Glomerular endothelial cell (primary cell): ENCODE data around the gene STK24. TPM values are rescaled to one million over a fixed set of nuclear protein-coding genes. Genes with fewer than 3 reads are reported as not detected.
"Not testable (repeated sequence)": the region's sequence is repeated elsewhere in the genome, so short reads cannot be mapped to it uniquely, and the experiment has no call there.

Experiments
- DNase-seq: peaks from one replicate; pipeline ENCODE4 v3.0.0-alpha.2; 2011; ENCODE audit warnings: low read depth, low spot score; ENCODE audit errors: extremely low read depth
- total RNA-seq: library from RNA; depleted of rRNA; stranded (reverse); fragments of >200 nt; gene quantifications from 2 replicates; pipeline ENCODE4 v1.2.3, GENCODE V29; 2015

Gene STK24
- total RNA-seq, 1 donor from 2014 or later = 84.1 TPM

DNA sequence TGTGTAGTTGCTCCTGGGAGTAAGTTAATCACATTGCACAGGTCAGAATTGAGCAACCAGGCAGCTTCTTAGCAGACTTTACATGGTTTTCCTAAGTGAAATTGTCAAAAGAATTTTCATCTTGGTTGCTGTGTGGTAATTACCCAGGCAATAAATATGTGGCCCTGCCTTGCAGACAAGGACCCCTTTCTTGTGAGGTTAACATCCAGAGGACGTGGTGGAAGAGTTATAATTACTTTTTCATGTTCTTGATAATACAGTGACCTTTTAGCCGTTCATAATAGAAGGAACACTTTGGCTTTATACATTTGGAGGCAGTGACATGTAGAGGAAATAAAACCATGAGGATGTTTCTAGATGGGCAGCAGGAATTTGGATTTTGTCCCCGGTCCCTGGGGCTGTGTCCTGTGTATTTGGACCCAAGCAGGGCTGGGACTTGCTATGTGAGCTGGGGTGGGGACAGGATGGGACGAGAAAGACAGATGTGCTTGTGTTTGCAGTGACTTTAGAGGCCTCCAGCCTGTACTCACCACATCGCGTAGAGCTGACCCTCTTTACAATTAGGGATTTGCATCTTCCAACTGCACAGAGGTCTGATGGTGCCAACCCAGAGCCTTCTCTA, 156.2 kb downstream of the STK24 start:
- DNase-seq = no peak

DNA sequence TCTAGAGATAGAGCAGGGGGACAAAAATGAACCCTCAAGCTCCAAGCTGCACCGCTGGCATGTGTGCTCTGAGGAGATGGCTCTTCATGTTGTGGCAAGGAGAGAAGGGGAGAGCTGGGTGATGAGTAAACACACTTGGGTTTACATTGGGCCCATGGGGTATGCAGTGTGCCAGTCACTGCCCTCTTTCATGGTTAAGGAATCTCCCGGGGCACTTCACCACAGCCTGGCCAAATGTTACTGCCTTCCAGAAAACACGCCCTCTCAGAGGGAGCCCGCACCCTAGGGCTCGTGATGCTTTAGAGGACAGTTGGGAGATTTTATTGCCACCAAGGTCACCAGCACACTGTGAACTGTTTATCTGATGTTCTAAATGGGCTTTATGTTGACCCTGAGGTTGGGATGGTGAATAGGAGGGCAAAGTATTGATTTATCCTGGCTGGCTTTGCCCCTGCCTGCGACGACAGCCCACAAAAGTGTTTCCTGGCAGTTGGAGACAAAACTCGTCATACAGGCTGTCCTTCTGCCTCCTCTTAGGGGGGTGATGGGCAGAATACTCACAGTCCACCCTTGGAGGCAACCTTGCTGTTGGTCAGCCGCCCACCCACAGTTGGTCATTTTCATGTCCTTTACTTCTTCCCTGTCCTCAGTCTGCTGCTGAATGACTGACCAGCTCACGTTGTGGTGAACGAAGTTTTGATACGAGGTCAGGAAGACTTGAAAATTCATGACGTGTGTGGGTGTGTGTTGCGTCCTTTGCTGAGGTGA, 156.9 kb downstream of the STK24 start:
- no peak for DNase-seq

DNA sequence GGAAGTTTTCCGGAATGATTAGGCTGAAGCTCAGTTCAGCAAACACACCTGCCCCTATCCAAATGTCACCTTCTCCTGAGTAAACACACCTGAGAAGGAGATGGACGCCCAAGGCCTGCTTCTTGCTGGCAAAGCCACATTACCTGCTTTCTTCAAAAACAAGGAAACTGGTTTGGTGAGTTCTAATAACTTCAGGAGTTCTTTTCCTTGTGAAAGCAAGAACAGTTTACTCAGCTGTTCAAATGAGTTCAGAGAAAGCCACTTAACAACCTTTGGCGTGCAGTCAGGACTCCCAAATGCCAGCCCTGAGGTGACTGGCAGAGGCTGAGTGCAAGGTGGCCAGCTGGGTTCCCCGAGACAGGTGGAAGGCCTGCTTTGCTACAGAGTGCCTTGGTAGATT, 160.5 kb downstream of the STK24 start:
- no peak for DNase-seq

DNA sequence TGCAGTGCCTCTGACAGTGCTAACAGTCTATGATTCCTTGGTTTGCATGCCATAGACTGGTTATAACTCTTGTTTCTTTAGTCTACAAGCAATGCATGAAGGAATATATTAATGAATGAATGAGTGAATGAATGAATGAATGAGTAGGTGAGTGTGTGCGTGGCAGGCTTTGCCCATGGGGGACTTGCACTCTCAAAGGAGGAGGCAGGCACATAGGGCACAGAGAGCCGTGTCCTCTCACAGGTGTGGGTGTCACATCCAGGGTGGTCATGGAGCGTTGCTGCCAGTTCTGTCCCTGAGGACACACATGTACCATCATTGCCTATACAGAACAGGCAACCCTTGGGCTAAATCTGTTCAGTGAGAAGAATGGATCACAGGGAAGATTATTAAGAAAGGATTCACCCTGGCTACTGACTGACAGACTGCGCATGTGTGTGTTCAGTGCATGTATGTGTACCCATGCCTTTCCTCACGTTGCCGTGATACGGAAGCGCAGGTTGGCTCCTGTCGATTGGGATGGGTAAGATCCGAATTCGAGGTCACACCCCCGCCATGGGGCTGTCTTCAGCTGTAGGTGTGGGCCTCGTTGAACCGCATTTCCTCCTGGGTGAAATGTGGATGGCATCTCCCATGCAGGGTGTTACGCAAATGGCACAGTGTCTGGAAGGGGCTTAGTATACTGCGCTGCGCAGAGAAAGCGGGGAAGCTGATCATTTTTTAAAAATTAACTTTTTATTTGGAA, 161.4 kb downstream of the STK24 start:
- DNase-seq = no peak

DNA sequence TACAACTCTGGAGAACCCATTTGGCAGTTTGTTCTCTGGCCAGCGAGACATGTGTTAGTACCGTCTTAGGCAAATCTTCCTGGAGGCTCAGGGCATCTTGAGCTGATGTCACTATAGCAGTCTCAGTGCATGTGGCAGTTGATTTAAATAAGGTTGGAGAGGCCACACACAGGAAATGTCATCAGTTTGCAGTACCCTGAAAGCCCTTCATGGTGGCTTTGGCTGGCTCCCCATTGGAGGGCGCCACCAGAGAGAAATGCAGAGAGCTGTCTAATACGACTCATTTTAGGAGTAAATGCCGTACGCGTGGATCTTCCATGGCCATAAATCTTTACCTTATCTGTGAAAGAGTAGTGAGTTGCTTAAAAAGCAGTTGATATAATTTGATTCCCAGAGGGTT, 163.1 kb downstream of the STK24 start:
- DNase-seq = no peak

DNA sequence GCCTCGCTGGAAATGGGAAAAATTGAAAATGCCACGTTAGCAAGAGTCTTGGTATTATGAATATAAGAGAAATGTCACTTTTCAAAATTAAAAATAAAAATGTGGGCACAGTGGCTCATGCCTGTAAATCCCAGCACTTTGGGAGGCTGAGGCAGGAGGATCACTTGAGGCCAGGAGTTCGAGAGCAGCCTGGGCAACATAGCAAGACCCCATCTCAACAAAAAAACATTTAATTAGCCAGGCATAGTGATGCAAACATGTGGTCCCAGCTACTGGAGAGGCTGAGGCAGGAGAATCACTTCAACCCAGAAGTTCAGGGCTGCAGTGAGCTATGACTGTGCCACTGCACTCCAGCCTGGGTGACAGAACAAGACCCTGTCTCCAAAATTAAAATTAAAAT, 163.6 kb downstream of the STK24 start:
- not testable (repeated sequence) for DNase-seq

DNA sequence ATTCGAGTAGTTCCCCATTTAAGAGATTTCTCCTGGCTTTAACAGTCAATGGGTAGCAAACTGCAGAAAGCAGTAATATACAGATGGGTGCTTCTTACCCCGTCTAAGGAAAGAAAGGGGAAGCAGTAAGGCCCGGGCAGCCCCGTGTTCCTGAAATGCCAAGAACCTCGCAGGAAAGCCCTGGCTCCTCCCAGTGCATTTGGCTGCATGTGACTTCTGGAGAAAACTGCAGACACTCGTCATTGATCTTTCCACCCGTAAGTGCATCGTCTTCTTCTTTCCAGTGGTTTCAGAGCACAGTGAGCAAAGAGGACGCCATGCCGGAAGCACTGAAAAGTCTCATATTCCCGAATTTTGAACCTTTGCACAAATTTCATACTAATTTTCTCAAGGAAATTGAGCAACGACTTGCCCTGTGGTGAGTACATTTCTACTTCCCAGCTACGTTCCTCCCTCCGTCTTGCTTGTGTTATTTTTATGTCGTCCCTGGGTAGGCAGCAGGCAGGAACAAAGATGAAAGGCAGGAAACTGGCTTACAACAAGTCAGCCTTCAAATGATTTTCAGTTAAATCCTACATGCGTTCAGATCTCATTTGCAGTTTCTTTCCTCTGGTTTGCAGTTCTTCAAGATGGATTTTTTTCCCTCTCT, 165.2 kb downstream of the STK24 start:
- no peak for DNase-seq

DNA sequence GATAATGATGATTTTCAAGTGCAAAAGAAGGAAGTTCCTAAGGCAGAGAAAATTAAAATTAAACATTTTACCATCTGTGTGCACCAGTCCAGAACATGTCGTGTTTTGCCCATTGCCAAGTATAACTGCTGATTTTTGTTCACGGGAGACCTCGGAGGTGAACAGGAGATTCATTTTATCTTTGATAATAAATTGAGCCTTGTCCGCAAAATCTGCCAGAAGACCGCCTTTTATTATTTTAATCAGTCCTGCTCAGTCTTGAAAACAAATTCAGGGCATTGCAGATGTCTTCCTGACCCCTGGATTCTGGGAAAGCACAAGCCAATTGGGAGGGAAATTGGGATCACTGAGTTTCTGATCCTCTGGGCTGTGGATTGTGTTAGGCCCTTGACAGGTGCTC, 165.9 kb downstream of the STK24 start:
- DNase-seq = no peak

DNA sequence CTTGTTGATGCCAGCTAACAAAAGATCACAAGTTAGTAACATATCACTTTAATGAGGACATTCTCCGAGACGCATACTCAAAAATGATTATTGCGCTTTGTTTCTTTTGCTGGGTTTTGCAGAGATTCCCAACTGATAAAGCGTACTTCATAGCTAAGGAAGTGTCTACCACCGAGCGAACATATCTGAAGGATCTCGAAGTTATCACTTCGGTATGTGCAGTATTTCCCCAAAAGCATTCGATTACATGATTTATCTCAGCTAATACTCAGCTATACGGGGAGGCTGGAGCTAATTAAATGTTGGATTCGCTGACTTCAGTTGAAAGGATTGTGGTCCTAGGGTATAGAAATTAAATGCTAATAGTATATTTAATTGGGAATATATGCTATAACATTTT, 166.3 kb downstream of the STK24 start:
- DNase-seq = no peak

DNA sequence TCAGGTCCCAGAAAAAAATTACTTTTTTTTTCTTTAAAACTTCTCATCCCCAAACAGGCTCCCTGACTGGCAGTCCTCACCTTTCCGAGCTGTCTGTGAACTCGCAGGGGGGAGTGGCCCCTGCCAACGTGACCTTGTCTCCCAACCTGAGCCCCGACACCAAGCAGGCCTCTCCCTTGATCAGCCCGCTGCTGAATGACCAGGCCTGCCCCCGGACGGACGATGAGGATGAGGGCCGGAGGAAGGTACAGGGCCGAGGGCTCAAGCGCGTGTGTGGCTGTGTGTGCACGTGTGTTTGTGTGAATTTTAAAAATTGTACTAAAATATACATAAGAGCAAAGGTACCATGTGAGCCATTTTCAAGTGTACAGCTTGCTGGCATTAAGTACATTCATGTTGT, 167.6 kb downstream of the STK24 start:
- DNase-seq = no peak

DNA sequence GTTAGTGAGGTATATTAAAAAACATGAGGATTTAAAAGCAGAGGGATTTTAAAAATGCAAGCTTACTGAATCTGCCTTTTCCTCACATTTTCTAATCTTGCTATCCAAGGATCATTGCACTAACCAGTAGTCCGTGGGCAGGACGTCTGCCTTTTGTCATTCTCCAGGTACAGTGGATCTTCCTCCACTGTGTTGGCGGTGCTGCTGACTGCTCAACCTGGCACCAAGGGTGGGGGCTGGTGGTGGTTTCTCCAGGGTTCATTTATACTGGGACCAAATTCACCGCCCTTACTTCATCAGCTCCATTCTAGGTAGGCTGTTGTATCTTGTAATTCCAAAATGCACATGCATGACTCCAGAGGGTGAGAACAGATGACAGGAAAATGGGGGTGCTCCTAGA, 169.3 kb downstream of the STK24 start:
- DNase-seq = no peak

DNA sequence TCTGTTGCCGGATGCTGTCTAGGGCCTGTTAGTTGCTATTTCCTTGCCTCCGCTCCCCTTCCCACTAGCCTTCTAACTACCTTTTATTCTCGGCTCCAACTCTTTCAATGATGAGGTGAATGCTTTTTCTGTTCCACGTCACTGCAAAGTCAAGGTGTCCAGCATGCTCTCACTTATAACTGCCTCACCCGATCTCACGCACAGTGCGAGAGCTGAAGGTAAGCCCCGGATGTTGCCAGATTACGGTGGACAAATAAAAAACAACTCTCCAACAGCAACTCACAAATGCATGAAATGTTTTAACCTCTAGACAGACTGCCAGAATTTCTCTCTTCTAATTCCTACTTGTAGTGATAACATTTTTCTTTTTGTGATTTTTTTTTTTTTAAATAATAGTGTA, 169.9 kb downstream of the STK24 start:
- DNase-seq = no peak

DNA sequence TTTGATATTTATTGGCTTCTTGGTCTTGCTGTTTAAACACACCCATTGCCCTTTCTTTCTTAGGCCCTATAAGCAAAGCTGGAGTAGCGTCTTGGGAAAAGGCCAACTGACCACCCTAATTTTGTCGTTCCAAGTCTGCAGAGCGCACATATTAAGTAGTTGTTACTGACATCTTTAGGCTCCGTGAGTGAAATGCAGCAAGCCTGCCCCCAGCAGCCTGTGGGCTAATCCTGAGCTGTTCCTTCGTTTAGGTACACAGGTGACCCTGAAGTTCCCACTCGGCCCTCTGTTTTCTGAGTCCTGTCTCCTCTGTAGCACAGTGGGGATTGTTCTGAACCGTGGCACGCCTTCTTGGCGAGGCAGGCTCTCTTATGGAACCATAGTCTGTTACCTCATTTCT, 170.5 kb downstream of the STK24 start:
- DNase-seq = no peak

DNA sequence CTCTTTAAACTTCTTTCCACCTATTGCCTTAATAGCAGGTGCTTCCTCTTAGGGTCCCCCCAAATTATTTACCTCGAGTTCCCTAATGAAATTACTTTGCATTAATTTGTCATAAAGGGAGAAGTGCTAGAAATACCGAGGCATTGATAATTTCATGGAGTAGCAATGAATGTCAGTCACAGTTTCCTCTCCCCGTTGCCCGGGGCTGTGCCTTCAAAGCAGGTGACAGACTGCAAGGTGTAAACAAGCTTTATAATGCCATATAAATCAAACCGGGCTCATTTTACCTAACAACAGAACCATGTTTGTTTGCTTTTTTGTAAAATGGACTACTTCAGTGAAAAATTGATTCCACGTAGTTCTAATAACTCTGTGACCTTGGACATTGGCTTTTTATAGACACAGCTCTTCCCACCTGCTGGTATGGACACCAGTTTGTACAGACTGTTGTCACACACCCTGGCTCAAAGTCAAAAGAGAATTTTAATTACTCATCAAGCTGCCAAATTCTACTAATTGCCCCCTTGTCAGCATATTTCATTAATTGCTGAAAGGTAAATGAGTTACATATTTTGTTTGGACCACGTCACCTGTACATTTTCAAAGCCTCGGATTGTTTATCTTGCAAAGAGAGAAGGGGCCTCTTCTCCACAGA, 171.1 kb downstream of the STK24 start:
- DNase-seq = no peak

DNA sequence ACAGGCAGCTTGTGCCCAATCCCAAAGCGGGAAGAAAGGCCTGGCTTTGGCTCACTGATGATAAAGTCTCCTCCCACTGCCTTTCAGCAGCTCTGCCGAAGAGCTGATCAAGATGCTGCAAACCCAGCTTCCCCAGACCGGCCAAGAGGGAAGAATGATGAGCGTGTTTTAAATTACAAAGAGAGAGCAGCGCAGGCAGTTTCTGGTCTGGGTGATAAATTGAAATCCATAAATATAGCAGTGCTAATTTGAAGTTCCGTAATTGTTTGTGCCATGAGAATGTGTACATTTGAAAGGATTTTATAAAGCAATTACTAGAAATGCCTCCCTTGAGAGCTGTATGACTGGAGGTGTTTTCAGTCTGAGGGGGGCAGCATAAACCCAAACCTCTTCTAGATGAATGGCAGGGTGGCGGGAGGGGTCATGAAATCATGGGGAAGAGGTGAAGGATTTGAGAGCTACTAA, 171.8 kb downstream of the STK24 start:
- no peak for DNase-seq

DNA sequence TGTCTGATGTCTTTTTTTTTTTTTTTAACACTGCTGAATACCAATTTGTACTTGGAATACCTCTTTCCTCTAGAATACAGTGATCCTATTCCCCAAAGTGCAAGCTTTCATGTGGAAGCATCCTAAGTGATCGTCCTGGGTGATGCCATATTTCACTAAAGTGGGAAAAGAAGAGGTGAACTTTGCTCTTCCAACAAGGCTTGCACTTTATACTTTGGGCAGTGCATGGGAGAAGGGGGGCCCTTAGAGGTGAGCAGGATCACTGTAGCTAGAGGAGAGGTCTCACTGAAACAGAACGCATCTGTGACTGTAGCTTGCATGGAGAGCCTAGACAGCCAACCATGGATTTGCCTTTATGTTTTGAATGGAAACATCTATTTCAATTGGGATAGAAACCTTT, 173.8 kb downstream of the STK24 start:
- DNase-seq = no peak

DNA sequence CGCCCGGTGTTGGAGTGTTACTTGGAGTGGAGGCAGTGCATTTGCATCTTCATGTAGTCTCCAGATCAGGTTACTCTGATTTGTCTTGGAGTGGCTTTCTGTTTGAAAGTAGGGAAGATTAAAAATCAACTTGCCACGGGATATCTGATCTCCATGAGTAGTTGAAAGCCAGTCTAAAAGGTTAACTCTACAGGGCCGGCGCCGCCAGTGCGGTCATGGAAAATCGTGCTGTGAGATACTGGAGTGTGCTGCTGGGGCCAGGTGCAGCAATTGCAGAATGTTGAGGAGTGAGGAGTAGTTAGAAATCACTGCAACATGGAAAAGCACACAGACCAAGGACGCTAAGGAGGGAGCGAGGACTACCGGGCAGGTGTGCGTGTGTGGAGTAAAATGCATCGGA, 175.0 kb downstream of the STK24 start:
- no peak for DNase-seq

DNA sequence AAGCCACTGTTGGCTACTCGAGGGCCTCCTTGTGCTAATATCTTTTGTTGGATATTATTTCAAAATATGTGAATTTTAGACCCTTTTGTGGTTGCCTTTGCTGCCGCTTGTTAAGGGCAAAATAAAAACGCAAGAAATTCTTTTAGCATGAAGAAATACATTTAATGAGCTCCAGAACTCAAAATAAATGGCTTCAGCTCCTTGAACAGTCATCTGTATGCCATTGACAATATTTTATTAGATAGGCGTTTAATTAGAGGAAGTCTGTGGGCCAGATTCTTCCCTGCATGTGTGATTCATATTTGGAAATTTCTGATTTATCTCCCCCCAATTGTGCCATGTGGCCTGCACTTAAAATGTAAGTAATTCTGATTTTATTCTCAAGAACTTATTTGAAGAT, 177.2 kb downstream of the STK24 start:
- DNase-seq = no peak

DNA sequence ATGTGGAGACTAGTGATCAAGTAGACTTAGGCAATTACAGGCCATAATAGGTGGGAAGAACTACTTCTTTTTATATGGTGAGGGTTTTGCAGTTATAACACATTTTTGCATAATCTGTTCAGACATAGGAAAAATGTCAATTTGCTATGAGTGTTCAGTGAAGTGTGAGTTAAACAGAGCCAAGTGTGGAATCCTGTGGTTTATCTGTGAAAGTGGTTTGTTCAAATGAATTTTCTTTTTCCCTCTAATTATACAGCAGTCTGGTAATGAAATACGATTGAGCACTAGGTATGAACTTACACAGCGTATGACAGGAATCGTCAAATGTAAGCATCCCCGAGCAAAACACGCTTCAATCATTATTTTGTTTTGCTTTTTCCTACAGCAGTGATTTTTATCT, 178.3 kb downstream of the STK24 start:
- no peak for DNase-seq

DNA sequence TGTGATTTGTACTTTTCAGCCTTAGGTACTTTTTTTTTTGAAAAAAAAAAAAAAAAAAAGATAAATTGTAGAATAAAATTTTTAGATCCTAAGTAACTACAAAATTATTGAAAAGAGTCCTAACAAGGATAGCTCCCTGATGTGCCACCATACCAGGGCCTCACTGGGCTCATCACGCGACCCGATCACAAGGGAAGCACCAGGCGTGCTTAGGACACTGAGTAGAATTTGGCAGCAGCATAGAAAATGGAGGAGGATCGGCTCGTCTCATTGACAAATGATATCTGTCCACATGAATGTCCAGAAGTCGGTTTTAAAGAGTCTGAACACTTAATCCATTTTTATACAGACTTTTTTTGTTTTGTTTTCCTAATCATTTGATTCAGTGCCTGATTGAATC, 179.0 kb downstream of the STK24 start:
- no peak for DNase-seq

DNA sequence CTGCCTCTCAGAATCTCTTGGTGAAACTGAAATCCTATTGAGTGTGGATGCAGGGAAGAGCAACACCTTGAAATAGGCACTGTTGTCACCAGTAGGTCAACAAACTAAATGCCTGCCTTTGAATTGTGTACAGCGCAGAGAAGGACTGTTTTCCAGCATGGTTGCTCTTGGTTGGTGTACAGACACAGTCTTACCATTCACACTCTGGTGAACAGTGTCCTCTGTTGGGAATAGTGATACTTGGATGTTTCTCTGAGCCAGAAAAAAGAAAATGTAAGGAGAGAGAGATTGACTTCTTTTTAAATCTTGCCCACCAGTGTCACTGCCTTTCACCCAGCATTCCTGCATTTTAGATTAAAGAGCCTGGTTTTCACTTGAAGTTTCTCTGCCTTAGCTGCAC, 179.7 kb downstream of the STK24 start:
- no peak for DNase-seq
